GM12878 (cell line): ENCODE measurements around the gene DCAF6. TPM values are rescaled to one million over a fixed set of nuclear protein-coding genes. Genes with fewer than 3 reads are reported as not detected.

Experiments
- ATAC-seq: fragments of 200-7000 bp; cut with Tn5 transposase; 3 replicates; pipeline ENCODE4 v1.9.1; 2020; ENCODE audit warnings: mild to moderate bottlenecking, moderate library complexity
- BruUV-seq: library from RNA; stranded (reverse); fragments of 400-500 nt; replicated peaks from 2 replicates; lab custom pipeline; 2021; lab: Mats Ljungman, UMichigan
- CTCF ChIA-PET: fragments of 300-600 bp; sonication (Branson Sonifier 250); formaldehyde crosslinking; extraction: SDS; loops from one replicate; lab custom pipeline; 2021; ENCODE audit warnings: inconsistent platforms; lab: Yijun Ruan, JAX
- POLR2A ChIA-PET: fragments of 350-600 bp; formaldehyde crosslinking; extraction: SDS; loops from one replicate; lab custom pipeline; 2021; ENCODE audit warnings: inconsistent platforms; lab: Charles Lee
- RAD21 ChIA-PET: fragments of 300-600 bp; sonication (Branson Sonifier 250); formaldehyde crosslinking; loops from one replicate; lab custom pipeline; 2023; ENCODE audit warnings: antibody characterized with exemption; ENCODE audit not compliant: unreplicated experiment; lab: Charles Lee
- SMC1A ChIA-PET: fragments of 300-600 bp; sonication (Branson Sonifier 250); formaldehyde crosslinking; loops from one replicate; lab custom pipeline; 2023; ENCODE audit not compliant: unreplicated experiment, uncharacterized antibody; lab: Charles Lee
- DNase-seq: peaks from one replicate; pipeline ENCODE4 v3.0.0-alpha.2; 2011; ENCODE audit warnings: low read depth, low spot score
- FAIRE-seq: peaks from 3 replicates; lab custom pipeline; 2011; peaks lifted over from hg19 to GRCh38; lab: Jason Lieb, UNC
- H2AFZ ChIP-seq: 2 replicates; pipeline ENCODE4 v1.6.0; 2011; ENCODE audit warnings: low read depth, low read length, control low read depth; ENCODE audit not compliant: control insufficient read depth
- H3K27ac ChIP-seq: 2 replicates; pipeline ENCODE4 v1.5.1; 2011; ENCODE audit warnings: control low read depth; ENCODE audit not compliant: control insufficient read depth, insufficient read depth
- H3K27me3 ChIP-seq, 2 experiments: replicated peaks in 1 of 2; 2 replicates each; pipeline versions ENCODE4 v1.6.0 to v1.6.1; 2011; ENCODE audit warnings: low read length in 1 of 2; ENCODE audit not compliant: control insufficient read depth in 2 of 2, insufficient read depth in 2 of 2
- H3K36me3 ChIP-seq, 2 experiments: 2 replicates each; pipeline ENCODE4 v1.5.1; 2011; ENCODE audit warnings: low read length in 1 of 2; ENCODE audit not compliant: control insufficient read depth in 2 of 2, insufficient read depth in 2 of 2
- H3K4me1 ChIP-seq: 2 replicates; pipeline ENCODE4 v1.6.1; 2011; ENCODE audit warnings: mild to moderate bottlenecking, low read length, moderate library complexity, mixed read lengths; ENCODE audit not compliant: control insufficient read depth, insufficient read depth
- H3K4me2 ChIP-seq: 2 replicates; pipeline ENCODE4 v1.6.0; 2011; ENCODE audit warnings: control low read depth; ENCODE audit not compliant: control insufficient read depth, insufficient read depth
- H3K4me3 ChIP-seq: fragments of 200-600 bp; sonication (generic); 2 replicates; pipeline ENCODE4 v1.5.1; 2016
- H3K79me2 ChIP-seq: 2 replicates; pipeline ENCODE4 v1.6.0; 2011; ENCODE audit warnings: low read length; ENCODE audit not compliant: control insufficient read depth, insufficient read depth
- H3K9ac ChIP-seq: 2 replicates; pipeline ENCODE4 v1.8.0; 2011; ENCODE audit warnings: low read length, control low read depth, mixed read lengths; ENCODE audit not compliant: control insufficient read depth, insufficient read depth
- H3K9me3 ChIP-seq: replicated peaks from 3 replicates; pipeline ENCODE4 v1.5.1; 2011; ENCODE audit warnings: mild to moderate bottlenecking, low read length; ENCODE audit not compliant: control insufficient read depth, insufficient read depth
- H4K20me1 ChIP-seq: 2 replicates; pipeline ENCODE4 v1.6.0; 2011; ENCODE audit not compliant: control insufficient read depth, insufficient read depth
- BCL11A ChIP-seq: IDR thresholded peaks from 2 replicates; pipeline ENCODE4 v1.6.1; 2011; ENCODE audit warnings: low read depth, low read length
- CHD1 ChIP-seq: IDR thresholded peaks from 2 replicates; pipeline ENCODE4 v1.6.1; 2012; ENCODE audit warnings: low read depth, low read length, improper control_type of control experiment
- DPF2 ChIP-seq: fragments of 450-650 bp; IDR thresholded peaks from 2 replicates; pipeline ENCODE4 v1.6.1; 2017; ENCODE audit warnings: mild to moderate bottlenecking
- E4F1 ChIP-seq: fragments of 450-650 bp; IDR thresholded peaks from 2 replicates; pipeline ENCODE4 v1.6.1; 2018; ENCODE audit warnings: borderline replicate concordance, mild to moderate bottlenecking; ENCODE audit not compliant: partially characterized antibody
- FOXK2 ChIP-seq: fragments of 450-650 bp; IDR thresholded peaks from 2 replicates; pipeline ENCODE4 v1.6.1; 2017; ENCODE audit warnings: mild to moderate bottlenecking, moderate library complexity
- MTA2 ChIP-seq: fragments of 450-650 bp; IDR thresholded peaks from 2 replicates; pipeline ENCODE4 v1.6.1; 2016; ENCODE audit warnings: low read depth, mild to moderate bottlenecking, moderate library complexity
- NR2C2 ChIP-seq: IDR thresholded peaks from 2 replicates; pipeline ENCODE4 v1.6.1; 2011; ENCODE audit warnings: borderline replicate concordance, low read depth; ENCODE audit not compliant: control insufficient read depth, insufficient read length
- REST ChIP-seq: IDR thresholded peaks from 2 replicates; pipeline ENCODE4 v1.6.1; 2012; ENCODE audit warnings: mild to moderate bottlenecking, low read depth, low read length
- SIN3A ChIP-seq: IDR thresholded peaks from 2 replicates; pipeline ENCODE4 v1.6.1; 2012; ENCODE audit warnings: low read depth, low read length, improper control_type of control experiment
- SP1 ChIP-seq: IDR thresholded peaks from one replicate; pipeline ENCODE4 v1.6.1; 2011; ENCODE audit warnings: low read depth, low read length
- STAT3 ChIP-seq: IDR thresholded peaks from 2 replicates; pipeline ENCODE4 v1.6.1; 2011; ENCODE audit warnings: low read depth, low read length, improper control_type of control experiment
- TARDBP ChIP-seq: IDR thresholded peaks from 2 replicates; pipeline ENCODE4 v1.6.1; 2016; ENCODE audit warnings: borderline replicate concordance
- ZNF384 ChIP-seq: IDR thresholded peaks from 2 replicates; pipeline ENCODE4 v1.6.1; 2012; ENCODE audit warnings: low read depth, mild to moderate bottlenecking, low read length, improper control_type of control experiment, borderline replicate concordance
- WGBS: methylation state at CpG from one replicate; pipeline ENCODE4 v1.1.6; 2016; ENCODE audit warnings: low lambda C conversion rate; ENCODE audit not compliant: insufficient replicate concordance, insufficient coverage; ENCODE audit errors: missing lambda C conversion rate; 5-methylcytosine and 5-hydroxymethylcytosine counted together
- in situ Hi-C: fragments of 300-500 bp; cut with MboI; formaldehyde crosslinking; loops from 9 replicates; pipeline ENCODE4 v1.14.3; 2018; ENCODE audit warnings: mixed read lengths
- intact Hi-C: fragments of 100-400 bp; cut with micrococcal nuclease; formaldehyde crosslinking; loops from one replicate; pipeline ENCODE4 v1.14.2; 2022; ENCODE audit not compliant: unreplicated experiment
- polyA plus RNA-seq, 11 experiments: library from polyadenylated mRNA; depleted of rRNA in 4 of 11; unstranded in 6 of 11; stranded (reverse) in 5 of 11; fragments of >200 nt; fragmentation: Nextera tagmentation in 4 of 11; fragmentation: Illumina TruSeq in 1 of 11; extraction: Ambion mirVana in 4 of 11; extraction: Trizol in 1 of 11; gene quantifications; 1 replicate in 1 of 11; 2 replicates in 10 of 11; pipeline versions ENCODE4 v1.2.1 to v1.2.3, GENCODE V29; 2011 to 2016; ENCODE audit warnings: inconsistent platforms in 2 of 11, missing spikeins in 2 of 11, low read depth in 1 of 11
- total RNA-seq, 4 experiments: library from RNA; depleted of rRNA in 3 of 4; stranded (reverse); fragments of >200 nt in 3 of 4; fragmentation: Illumina TruSeq in 1 of 4; extraction: Trizol in 1 of 4; gene quantifications; 2 replicates each; pipeline versions ENCODE4 v1.2.1 to v1.2.3, GENCODE V29; 2013 to 2021
- TF ChIP-seq, protein P1 (sequence below): fragments of 450-650 bp; IDR thresholded peaks from 2 replicates; pipeline ENCODE4 v1.6.1; 2014; ENCODE audit warnings: mild to moderate bottlenecking
- TF ChIP-seq, protein P2 (sequence below), 3 experiments: IDR thresholded peaks in 2 of 3; conservative IDR thresholded peaks in 1 of 3; 2 replicates each; pipeline ENCODE4 v1.5.1; 2011; ENCODE audit warnings: low read depth in 3 of 3, low read length in 3 of 3, mild to moderate bottlenecking in 3 of 3, control low read depth in 2 of 3, moderate library complexity in 2 of 3, inconsistent platforms in 1 of 3, mixed read lengths in 1 of 3; ENCODE audit not compliant: control insufficient read depth in 2 of 3, insufficient read depth in 1 of 3; ENCODE audit errors: extremely low read depth in 1 of 3

The DCAF6 gene
- total and polyA plus RNA-seq, 10 of the 15 experiments (the other 5 are each of a cell fraction or from before 2014, with no cell fraction given): 11.4 to 62.7 (median 33.0) TPM

GRCh38 chr1:168019407-168019806, 82.9 kb downstream of the DCAF6 start:
- ChIA-PET SMC1A (no interaction called here), POLR2A (no interaction called here)
- ATAC-seq: peak; percentile 72

More at GRCh38 chr1:168019407-168019806, 82.9 kb downstream of the DCAF6 start:
- Histone ChIP-seq H3K36me3 (peaks cover 0 to 8% of the 10 kb centered on the region in 2 experiments; a peak in 1 of 4 replicates), H3K79me2 (no peaks in the 10 kb centered on the region), H3K9ac (no peak overlapping the region), H3K27ac (no peak overlapping the region), H3K4me2 (no peak overlapping the region), H3K4me3 (no peak overlapping the region), H3K27me3 (no peaks in the 10 kb centered on the region), H3K4me1 (no peaks in the 10 kb centered on the region), H4K20me1 (no peaks in the 10 kb centered on the region), H3K9me3 (no peaks in the 10 kb centered on the region), H2AFZ (no peak overlapping the region)
- in situ Hi-C loops (no loop called here), intact Hi-C loops (no loop called here)
- BruUV-seq: no TSS peak
- ChIA-PET CTCF (no interaction called here), RAD21 (no interaction called here)
- FAIRE-seq: no peak
- TF ChIP-seq SIN3A: no peak
- TF ChIP-seq NR2C2: no peak
- TF ChIP-seq, protein P1, sequence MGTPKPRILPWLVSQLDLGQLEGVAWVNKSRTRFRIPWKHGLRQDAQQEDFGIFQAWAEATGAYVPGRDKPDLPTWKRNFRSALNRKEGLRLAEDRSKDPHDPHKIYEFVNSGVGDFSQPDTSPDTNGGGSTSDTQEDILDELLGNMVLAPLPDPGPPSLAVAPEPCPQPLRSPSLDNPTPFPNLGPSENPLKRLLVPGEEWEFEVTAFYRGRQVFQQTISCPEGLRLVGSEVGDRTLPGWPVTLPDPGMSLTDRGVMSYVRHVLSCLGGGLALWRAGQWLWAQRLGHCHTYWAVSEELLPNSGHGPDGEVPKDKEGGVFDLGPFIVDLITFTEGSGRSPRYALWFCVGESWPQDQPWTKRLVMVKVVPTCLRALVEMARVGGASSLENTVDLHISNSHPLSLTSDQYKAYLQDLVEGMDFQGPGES: no peak
- no peak for TF ChIP-seq ZNF384
- TF ChIP-seq, protein P2, sequence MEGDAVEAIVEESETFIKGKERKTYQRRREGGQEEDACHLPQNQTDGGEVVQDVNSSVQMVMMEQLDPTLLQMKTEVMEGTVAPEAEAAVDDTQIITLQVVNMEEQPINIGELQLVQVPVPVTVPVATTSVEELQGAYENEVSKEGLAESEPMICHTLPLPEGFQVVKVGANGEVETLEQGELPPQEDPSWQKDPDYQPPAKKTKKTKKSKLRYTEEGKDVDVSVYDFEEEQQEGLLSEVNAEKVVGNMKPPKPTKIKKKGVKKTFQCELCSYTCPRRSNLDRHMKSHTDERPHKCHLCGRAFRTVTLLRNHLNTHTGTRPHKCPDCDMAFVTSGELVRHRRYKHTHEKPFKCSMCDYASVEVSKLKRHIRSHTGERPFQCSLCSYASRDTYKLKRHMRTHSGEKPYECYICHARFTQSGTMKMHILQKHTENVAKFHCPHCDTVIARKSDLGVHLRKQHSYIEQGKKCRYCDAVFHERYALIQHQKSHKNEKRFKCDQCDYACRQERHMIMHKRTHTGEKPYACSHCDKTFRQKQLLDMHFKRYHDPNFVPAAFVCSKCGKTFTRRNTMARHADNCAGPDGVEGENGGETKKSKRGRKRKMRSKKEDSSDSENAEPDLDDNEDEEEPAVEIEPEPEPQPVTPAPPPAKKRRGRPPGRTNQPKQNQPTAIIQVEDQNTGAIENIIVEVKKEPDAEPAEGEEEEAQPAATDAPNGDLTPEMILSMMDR (IDR thresholded peaks at IDR 0.05 in 2 of 3, conservative IDR thresholded peaks at IDR 0.05 in 1 of 3; ENCODE audit: control insufficient read depth in 2 of 3, extremely low read depth in 1 of 3, insufficient read depth in 1 of 3, low read depth in 3 of 3, low read length in 3 of 3): no peak
- no peak for TF ChIP-seq FOXK2
- no peak for TF ChIP-seq REST
- no peak for TF ChIP-seq BCL11A
- no peak for TF ChIP-seq STAT3
- no peak for TF ChIP-seq TARDBP
- TF ChIP-seq CHD1: no peak
- TF ChIP-seq DPF2: no peak
- TF ChIP-seq MTA2: no peak
- TF ChIP-seq E4F1: no peak
- no peak for TF ChIP-seq SP1
- WGBS: 75% methylated on average over 1 of the region's 1 CpG
- DNase-seq: no peak
